Mesendoderm (in vitro differentiated cells): ENCODE data around the gene CBX8.

Source experiments
- DNase-seq: peaks from one replicate; pipeline ENCODE4 v3.0.0; 2013
- H2AK5ac ChIP-seq: 2 replicates; pipeline ENCODE4 v1.6.1; 2013; ENCODE audit warnings: low read length, inconsistent platforms
- H2BK120ac ChIP-seq: 2 replicates; pipeline ENCODE4 v1.6.1; 2013; ENCODE audit warnings: low read depth, mild to moderate bottlenecking, low read length, moderate library complexity, mixed read lengths
- H2BK15ac ChIP-seq: replicated peaks from 2 replicates; pipeline ENCODE4 v1.6.1; 2013; ENCODE audit warnings: low read depth, mild to moderate bottlenecking, moderate library complexity
- H2BK5ac ChIP-seq: 2 replicates; pipeline ENCODE4 v1.6.1; 2013; ENCODE audit warnings: low read length, inconsistent platforms
- H3K18ac ChIP-seq: 2 replicates; pipeline ENCODE4 v1.6.1; 2013; ENCODE audit warnings: mild to moderate bottlenecking, low read length, mixed read lengths
- H3K23ac ChIP-seq: one replicate; pipeline ENCODE4 v1.6.1; 2013; ENCODE audit warnings: low read length
- H3K27ac ChIP-seq: 2 replicates; pipeline ENCODE4 v1.5.1; 2013; ENCODE audit warnings: low read depth, mild to moderate bottlenecking, inconsistent platforms, low read length, moderate library complexity
- H3K27me3 ChIP-seq: 2 replicates; pipeline ENCODE4 v1.6.1; 2013; ENCODE audit warnings: low read length, control low read depth, mild to moderate bottlenecking, inconsistent platforms; ENCODE audit not compliant: insufficient read depth, poor library complexity
- H3K36me3 ChIP-seq: 2 replicates; pipeline ENCODE4 v1.6.1; 2013; ENCODE audit warnings: low read length, inconsistent platforms; ENCODE audit not compliant: control insufficient read depth, insufficient read depth
- H3K4ac ChIP-seq: one replicate; pipeline ENCODE4 v1.6.1; 2013; ENCODE audit warnings: low read depth, mild to moderate bottlenecking, low read length, moderate library complexity
- H3K4me1 ChIP-seq: 2 replicates; pipeline ENCODE4 v1.6.1; 2013; ENCODE audit warnings: low read depth, low read length, inconsistent platforms; ENCODE audit not compliant: control insufficient read depth
- H3K4me2 ChIP-seq: 2 replicates; pipeline ENCODE4 v1.6.1; 2013; ENCODE audit warnings: low read length
- H3K4me3 ChIP-seq: 2 replicates; pipeline ENCODE4 v1.5.1; 2013; ENCODE audit warnings: mild to moderate bottlenecking, low read length
- H3K56ac ChIP-seq: one replicate; pipeline ENCODE4 v1.6.1; 2013; ENCODE audit warnings: low read length
- H3K79me1 ChIP-seq: 2 replicates; pipeline ENCODE4 v1.6.1; 2013; ENCODE audit warnings: low read length, inconsistent platforms
- H3K79me2 ChIP-seq: 2 replicates; pipeline ENCODE4 v1.6.1; 2013; ENCODE audit warnings: mild to moderate bottlenecking, low read length; ENCODE audit not compliant: control insufficient read depth, insufficient read depth
- H3K9ac ChIP-seq: 2 replicates; pipeline ENCODE4 v1.6.1; 2013; ENCODE audit warnings: low read length, inconsistent platforms
- H4K5ac ChIP-seq: one replicate; pipeline ENCODE4 v1.6.1; 2013; ENCODE audit warnings: low read length
- H4K8ac ChIP-seq: one replicate; pipeline ENCODE4 v1.6.1; 2013; ENCODE audit warnings: low read depth, mild to moderate bottlenecking, control low read depth, low read length, moderate library complexity
- WGBS: extraction: QIAGEN DNeasy Blood & Tissue Kit; methylation state at CpG from one replicate; pipeline ENCODE4 v1.1.7; 2013; ENCODE audit warnings: low lambda C conversion rate, missing lambda C conversion rate; ENCODE audit not compliant: insufficient coverage; ENCODE audit errors: extremely low coverage; 5-methylcytosine and 5-hydroxymethylcytosine counted together

The CBX8 gene

DNA sequence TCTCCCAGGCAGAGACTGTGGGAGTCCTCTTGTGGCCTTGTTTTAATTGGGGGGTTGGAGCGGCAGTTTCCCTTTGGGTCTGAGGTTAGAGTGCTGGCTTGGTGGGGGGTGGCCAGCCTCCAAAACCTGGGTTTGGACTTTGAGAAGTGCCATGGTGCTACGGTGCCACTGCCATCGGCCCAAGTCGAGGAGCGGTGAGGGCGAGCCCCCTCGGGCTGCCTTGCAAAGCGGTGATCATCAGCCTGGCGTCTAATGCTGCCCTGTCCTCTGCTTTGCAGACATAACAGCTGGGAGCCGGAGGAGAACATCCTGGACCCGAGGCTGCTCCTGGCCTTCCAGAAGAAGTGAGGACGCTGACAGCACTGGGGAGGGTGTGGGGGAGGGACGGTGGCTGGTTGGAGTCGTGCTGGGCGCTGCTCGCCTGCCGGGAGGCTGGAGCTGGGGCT lies 17.8 kb downstream of the CBX8 start:
- H3K79me2 ChIP-seq = peaks cover 2% of the 10 kb centered on the region
- H3K36me3 ChIP-seq = peaks cover 1% of the 10 kb centered on the region
- peaks cover 9% of the 10 kb centered on the region for H3K79me1 ChIP-seq
- peak overlapping the region; percentile 87 for H3K9ac ChIP-seq
- H2BK5ac ChIP-seq = no peak overlapping the region
- H2BK15ac ChIP-seq = no peak overlapping the region
- no peak overlapping the region for H2AK5ac ChIP-seq
- H3K27ac ChIP-seq = no peak overlapping the region
- H3K18ac ChIP-seq = no peak overlapping the region
- no peak overlapping the region for H2BK120ac ChIP-seq
- peak overlapping the region; percentile 88 for H3K56ac ChIP-seq
- no CpG with 5 or more reads among the region's 17 CpGs for WGBS
- H4K8ac ChIP-seq = no peak overlapping the region
- H3K4me1 ChIP-seq = peaks cover 6% of the 10 kb centered on the region
- H3K4me2 ChIP-seq = peak overlapping the region; percentile 81
- H3K27me3 ChIP-seq = no peaks in the 10 kb centered on the region
- peak overlapping the region; percentile 15 for H3K23ac ChIP-seq
- no peak overlapping the region for H4K5ac ChIP-seq
- peak overlapping the region; percentile 77 for H3K4me3 ChIP-seq
- no peak overlapping the region for H3K4ac ChIP-seq
- DNase-seq = peak; percentile 42

DNA sequence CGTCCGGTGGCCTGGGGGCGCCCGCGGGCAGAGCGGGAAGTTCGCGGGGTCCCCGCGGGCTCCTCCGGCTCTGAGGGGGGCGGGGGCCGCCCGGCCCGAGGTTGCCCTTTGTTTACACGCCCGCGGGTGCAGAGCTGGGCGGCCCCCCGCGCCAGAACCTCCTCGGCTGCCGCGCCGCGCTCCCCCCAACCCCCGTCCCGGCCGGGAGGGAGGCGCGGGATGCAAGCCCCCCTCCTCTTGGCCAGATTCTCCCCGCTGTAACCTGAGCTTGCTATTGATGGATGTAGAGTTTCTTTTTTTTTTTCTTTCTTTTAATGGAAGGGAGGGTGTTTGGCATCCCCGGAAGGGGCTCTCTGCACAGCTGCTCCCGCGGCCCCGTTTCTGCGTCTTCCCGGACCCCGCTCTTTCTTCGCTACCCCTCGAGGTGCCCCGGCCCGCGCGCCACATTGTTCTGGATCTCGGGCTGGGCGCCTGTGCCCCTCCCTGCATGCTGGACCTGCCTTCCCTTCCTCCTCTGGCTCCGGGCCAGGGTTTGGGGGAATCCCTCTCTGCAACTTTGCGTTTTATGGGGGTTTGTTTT lies 18.3 kb downstream of the CBX8 start:
- peaks cover 2% of the 10 kb centered on the region for H3K79me2 ChIP-seq
- no CpG with 5 or more reads among the region's 49 CpGs for WGBS
- no peak overlapping the region for H3K23ac ChIP-seq
- H3K27ac ChIP-seq = peak overlapping the region; percentile 75
- H3K56ac ChIP-seq = peak overlapping the region; percentile 88
- peak overlapping the region; percentile 87 for H3K9ac ChIP-seq
- peaks cover 9% of the 10 kb centered on the region for H3K79me1 ChIP-seq
- H4K5ac ChIP-seq = no peak overlapping the region
- no peak overlapping the region for H2BK5ac ChIP-seq
- H3K4me1 ChIP-seq = peaks cover 6% of the 10 kb centered on the region
- peak overlapping the region; percentile 32 for H2BK120ac ChIP-seq
- no peak overlapping the region for H2BK15ac ChIP-seq
- H3K18ac ChIP-seq = peak overlapping the region; percentile 80
- H3K4ac ChIP-seq = peak overlapping the region; percentile 90
- no peak overlapping the region for H4K8ac ChIP-seq
- peak overlapping the region; percentile 77 for H3K4me3 ChIP-seq
- H3K4me2 ChIP-seq = peak overlapping the region; percentile 81
- DNase-seq = peak; percentile 61
- no peak overlapping the region for H2AK5ac ChIP-seq
- peaks cover 1% of the 10 kb centered on the region for H3K36me3 ChIP-seq
- no peaks in the 10 kb centered on the region for H3K27me3 ChIP-seq

DNA sequence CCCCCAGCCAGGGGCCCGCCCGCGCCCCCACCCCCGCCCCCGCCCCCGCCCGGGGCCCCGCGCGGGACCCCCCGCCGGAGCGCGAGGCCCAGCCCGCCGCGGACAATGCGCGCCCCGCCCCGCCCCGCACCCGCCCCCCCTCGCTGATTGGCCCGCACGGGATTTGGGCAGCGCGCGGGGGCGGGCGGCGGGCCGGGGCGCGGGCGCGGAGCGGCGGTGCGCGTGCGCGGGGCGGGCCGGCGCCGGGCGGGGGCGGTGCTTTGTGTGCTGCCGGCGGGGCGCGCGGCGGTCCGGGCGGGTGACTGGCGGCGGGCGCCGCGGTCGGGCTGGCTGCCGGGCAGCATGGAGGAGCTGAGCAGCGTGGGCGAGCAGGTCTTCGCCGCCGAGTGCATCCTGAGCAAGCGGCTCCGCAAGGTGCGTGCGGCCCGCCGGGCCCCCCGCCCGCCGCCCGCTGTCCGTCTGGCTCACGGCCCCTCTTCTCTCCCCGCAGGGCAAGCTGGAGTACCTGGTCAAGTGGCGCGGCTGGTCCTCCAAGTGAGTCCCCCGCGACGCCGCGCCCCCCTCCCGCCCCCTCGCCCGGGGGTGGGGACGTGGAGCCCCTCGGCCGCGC lies 18.9 kb downstream of the CBX8 start, which contains the start of gene CBX2:
TSS of gene CBX2 (plus strand) at position 255 of the 610 bp plus-strand sequence. CDS start at position 343, 88 bp downstream.
- Histone ChIP-seq H2BK15ac (no peak within 1 kb of the TSS), H3K27ac (peak within 1 kb of the TSS; percentile 75), H4K5ac (no peak within 1 kb of the TSS), H2BK120ac (peak within 1 kb of the TSS; percentile 67), H3K4me3 (peak within 1 kb of the TSS; percentile 77), H3K9ac (peak within 1 kb of the TSS; percentile 87), H3K23ac (no peak within 1 kb of the TSS), H3K4me1 (peaks cover 6% of the 10 kb centered on the region), H4K8ac (no peak within 1 kb of the TSS), H3K27me3 (no peaks in the 10 kb centered on the region), H3K36me3 (peaks cover 1% of the 10 kb centered on the region), H2AK5ac (no peak within 1 kb of the TSS), H3K56ac (peak within 1 kb of the TSS; percentile 88), H3K4ac (peak within 1 kb of the TSS; percentile 90), H3K79me1 (peaks cover 9% of the 10 kb centered on the region), H2BK5ac (no peak within 1 kb of the TSS), H3K4me2 (peak within 1 kb of the TSS; percentile 81), H3K79me2 (peaks cover 2% of the 10 kb centered on the region), H3K18ac (peak within 1 kb of the TSS; percentile 97)
- WGBS = no CpG with 5 or more reads among the region's 96 CpGs
- peak; percentile 77 for DNase-seq

DNA sequence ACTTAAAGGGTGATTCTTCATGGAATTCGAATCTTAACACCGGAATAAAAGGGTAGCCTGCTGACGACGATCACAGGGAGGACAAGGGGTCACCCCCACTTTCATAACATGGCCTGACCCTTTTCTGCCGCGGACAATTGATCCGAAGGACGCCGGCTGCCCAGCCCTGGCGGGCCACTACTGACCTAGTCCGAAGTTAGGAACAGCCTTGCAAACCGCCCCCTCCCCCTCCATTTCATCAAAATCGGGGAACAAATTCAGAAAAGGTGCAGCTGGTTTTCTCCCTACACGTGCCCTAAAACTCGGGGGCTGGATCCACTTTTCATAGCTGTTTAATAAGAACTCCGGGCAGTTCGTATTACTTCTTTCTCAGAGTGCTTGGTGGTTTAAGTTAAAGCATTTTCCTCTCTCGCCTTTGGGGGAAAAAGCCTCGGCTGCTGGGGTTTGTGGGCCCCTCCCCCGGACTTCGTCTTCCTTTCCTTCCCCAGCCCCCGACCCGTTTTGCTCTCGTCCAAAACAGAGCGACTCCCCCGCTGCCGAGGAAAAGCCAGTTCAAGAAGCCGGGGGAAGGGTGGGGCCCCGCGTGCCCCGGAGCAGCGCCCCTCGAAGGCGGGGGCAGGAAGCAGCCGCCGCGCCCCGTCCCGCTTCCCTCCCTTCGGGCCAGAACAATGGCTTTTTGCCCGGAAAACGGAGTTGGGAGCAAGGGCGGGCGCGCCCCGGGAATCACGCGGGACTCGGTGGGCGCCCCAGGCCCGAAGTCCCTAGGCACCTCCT lies 19.6 kb downstream of the CBX8 start:
- H3K79me1 ChIP-seq = peaks cover 9% of the 10 kb centered on the region
- peak overlapping the region; percentile 97 for H3K18ac ChIP-seq
- no peak overlapping the region for H4K8ac ChIP-seq
- peaks cover 1% of the 10 kb centered on the region for H3K36me3 ChIP-seq
- H3K9ac ChIP-seq = peak overlapping the region; percentile 70
- WGBS = no CpG with 5 or more reads among the region's 51 CpGs
- H2BK15ac ChIP-seq = no peak overlapping the region
- H3K4me2 ChIP-seq = peak overlapping the region; percentile 63
- DNase-seq = peak; percentile 76
- no peak overlapping the region for H3K4ac ChIP-seq
- peak overlapping the region; percentile 78 for H3K56ac ChIP-seq
- peak overlapping the region; percentile 64 for H3K27ac ChIP-seq
- no peaks in the 10 kb centered on the region for H3K27me3 ChIP-seq
- H2AK5ac ChIP-seq = no peak overlapping the region
- H3K4me3 ChIP-seq = peak overlapping the region; percentile 3
- H2BK120ac ChIP-seq = peak overlapping the region; percentile 67
- H3K79me2 ChIP-seq = peaks cover 2% of the 10 kb centered on the region
- H3K4me1 ChIP-seq = peaks cover 6% of the 10 kb centered on the region
- no peak overlapping the region for H3K23ac ChIP-seq
- no peak overlapping the region for H4K5ac ChIP-seq
- no peak overlapping the region for H2BK5ac ChIP-seq

DNA sequence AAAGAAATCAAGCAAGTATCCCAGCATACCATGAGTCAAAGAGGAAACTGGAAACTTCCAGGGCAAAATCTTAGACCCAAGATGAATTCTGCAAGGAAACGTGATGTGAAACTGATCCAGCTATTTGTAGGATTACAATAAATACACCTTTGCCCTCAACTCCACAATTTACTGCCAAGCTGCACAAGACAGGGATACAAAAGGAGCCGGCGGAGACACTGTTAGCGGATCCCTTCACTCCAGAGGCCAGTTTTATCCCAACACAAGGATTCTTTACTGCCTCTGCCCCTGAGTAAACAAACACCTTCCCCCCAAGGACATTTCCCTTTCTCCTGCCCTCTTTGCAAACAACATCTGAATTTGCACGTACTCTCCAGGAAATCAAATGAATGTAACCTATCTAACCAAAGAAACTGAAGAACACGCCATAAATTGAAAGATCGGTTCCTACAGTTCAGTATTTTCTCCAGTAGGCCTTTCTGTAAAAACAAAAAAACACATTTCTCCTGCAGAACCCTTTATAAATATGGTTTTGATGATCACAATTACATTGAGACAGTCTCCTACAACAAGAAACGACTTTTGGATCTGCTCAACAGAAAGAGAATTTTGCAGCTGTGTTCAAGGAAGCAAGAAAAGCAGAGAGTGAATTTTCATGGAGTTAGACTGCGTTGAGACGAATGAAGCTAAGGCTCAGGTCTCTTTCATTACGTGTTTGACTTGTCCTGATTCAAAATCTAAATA lies 20.3 kb downstream of the CBX8 start:
- H4K5ac ChIP-seq = no peak overlapping the region
- peak overlapping the region; percentile 63 for H3K4me2 ChIP-seq
- H2BK15ac ChIP-seq = no peak overlapping the region
- no peak overlapping the region for H2BK120ac ChIP-seq
- no CpG with 5 or more reads among the region's 11 CpGs for WGBS
- H3K27me3 ChIP-seq = no peaks in the 10 kb centered on the region
- H3K56ac ChIP-seq = peak overlapping the region; percentile 78
- H3K4me1 ChIP-seq = peaks cover 6% of the 10 kb centered on the region
- DNase-seq = peak; percentile 26
- H2BK5ac ChIP-seq = no peak overlapping the region
- no peak overlapping the region for H3K4me3 ChIP-seq
- H3K9ac ChIP-seq = peak overlapping the region; percentile 70
- no peak overlapping the region for H4K8ac ChIP-seq
- H3K36me3 ChIP-seq = peaks cover 1% of the 10 kb centered on the region
- H3K27ac ChIP-seq = no peak overlapping the region
- H3K4ac ChIP-seq = no peak overlapping the region
- H3K23ac ChIP-seq = no peak overlapping the region
- no peak overlapping the region for H3K18ac ChIP-seq
- H3K79me1 ChIP-seq = peaks cover 9% of the 10 kb centered on the region
- H2AK5ac ChIP-seq = no peak overlapping the region
- H3K79me2 ChIP-seq = peaks cover 2% of the 10 kb centered on the region
